ENCODE results near the gene SETD9. TPM values are rescaled to one million over a fixed set of nuclear protein-coding genes. Genes with fewer than 3 reads are reported as not detected.

Gene SETD9
- 10 to 100 TPM; 16.4 to 20.5 (median 18.0) TPM for polyA plus RNA-seq (ENCODE audit: insufficient read length in 3 of 3)
- long read RNA-seq, donor 1, partial matches to known transcripts: 0 of 6 reads
- long read RNA-seq, donor 1, other reads (novel, unspliced or antisense): 0 of 6 reads
- long read RNA-seq, donor 2, transcript SETD9-201 (6 exons, 1,619 nt): major isoform, 7 of 23 reads
- long read RNA-seq, donor 2, transcript SETD9-202 (5 exons, 1,009 nt): minor isoform, 5 of 23 reads
- long read RNA-seq, donor 2, partial matches to known transcripts: 11 of 23 reads
- long read RNA-seq, donor 2, other reads (novel, unspliced or antisense): 0 of 23 reads
- long read RNA-seq, donor 3, transcript SETD9-202 (5 exons, 1,009 nt): major isoform, 5 of 8 reads
- long read RNA-seq, donor 3, partial matches to known transcripts: 0 of 8 reads
- long read RNA-seq, donor 3, other reads (novel, unspliced or antisense): 0 of 8 reads
- long read RNA-seq, donor 4, transcript SETD9-202 (5 exons, 1,009 nt): major isoform, 5 of 8 reads
- long read RNA-seq, donor 4, partial matches to known transcripts: 0 of 8 reads
- long read RNA-seq, donor 4, other reads (novel, unspliced or antisense): 0 of 8 reads
- long read RNA-seq, donor 5, partial matches to known transcripts: 7 of 13 reads
- long read RNA-seq, donor 5, other reads (novel, unspliced or antisense): 0 of 13 reads
- long read RNA-seq, donor 6, partial matches to known transcripts: 14 of 21 reads
- long read RNA-seq, donor 6, other reads (novel, unspliced or antisense): 0 of 21 reads
- long read RNA-seq, donor 7, partial matches to known transcripts: 5 of 11 reads
- long read RNA-seq, donor 7, other reads (novel, unspliced or antisense): 0 of 11 reads
- long read RNA-seq, donor 8: 0 reads
- long read RNA-seq, donor 9, partial matches to known transcripts: 0 of 2 reads
- long read RNA-seq, donor 9, other reads (novel, unspliced or antisense): 0 of 2 reads
- long read RNA-seq, donor 10, partial matches to known transcripts: 0 of 6 reads
- long read RNA-seq, donor 10, other reads (novel, unspliced or antisense): 0 of 6 reads
- long read RNA-seq, donor 11, partial matches to known transcripts: 8 of 11 reads
- long read RNA-seq, donor 11, other reads (novel, unspliced or antisense): 0 of 11 reads
- long read RNA-seq, donor 12, partial matches to known transcripts: 0 of 4 reads
- long read RNA-seq, donor 12, other reads (novel, unspliced or antisense): 0 of 4 reads
- long read RNA-seq, donor 13, partial matches to known transcripts: 0 of 3 reads
- long read RNA-seq, donor 13, other reads (novel, unspliced or antisense): 0 of 3 reads
- long read RNA-seq, donor 14, transcript SETD9-202 (5 exons, 1,009 nt): major isoform, 5 of 12 reads
- long read RNA-seq, donor 14, partial matches to known transcripts: 5 of 12 reads
- long read RNA-seq, donor 14, other reads (novel, unspliced or antisense): 0 of 12 reads
- long read RNA-seq, donor 15, transcript SETD9-201 (6 exons, 1,619 nt): major isoform, 8 of 15 reads
- long read RNA-seq, donor 15, partial matches to known transcripts: 0 of 15 reads
- long read RNA-seq, donor 15, other reads (novel, unspliced or antisense): 0 of 15 reads
- long read RNA-seq, donor 16, transcript SETD9-202 (5 exons, 1,009 nt): major isoform, 7 of 16 reads
- long read RNA-seq, donor 16, partial matches to known transcripts: 5 of 16 reads
- long read RNA-seq, donor 16, other reads (novel, unspliced or antisense): 0 of 16 reads

GRCh38 chr5:56909294-56910209 is at the start of gene SETD9:
SETD9 (plus strand) TSS chr5:56909596; CDS start chr5:56909646, 50 bp downstream.
- DNase-seq: peak; percentile 98

- DNase-seq: no peak
Measured at GRCh38 chr5:56861893-56862485, 47.4 kb upstream of the SETD9 start.

GRCh38 chr5:56862909-56863308 is 46.5 kb upstream of the SETD9 start:
- no peak for DNase-seq

GRCh38 chr5:56871777-56872176 is 37.6 kb upstream of the SETD9 start:
- no peak for DNase-seq

GRCh38 chr5:56873056-56873455 is 36.3 kb upstream of the SETD9 start:
- no peak for DNase-seq

- no peak for DNase-seq
Measured at GRCh38 chr5:56876327-56876726, 33.1 kb upstream of the SETD9 start.

- DNase-seq: no peak
Measured at GRCh38 chr5:56881571-56881970, 27.8 kb upstream of the SETD9 start.

GRCh38 chr5:56893251-56893951 is 16.0 kb upstream of the SETD9 start:
- no peak for DNase-seq

GRCh38 chr5:56896763-56897162 is 12.6 kb upstream of the SETD9 start:
- no peak for DNase-seq

GRCh38 chr5:56898213-56898612 is 11.2 kb upstream of the SETD9 start:
- DNase-seq: no peak

GRCh38 chr5:56900395-56900794 is 9.0 kb upstream of the SETD9 start:
- DNase-seq: no peak

- peak; percentile 31 for DNase-seq
Measured at GRCh38 chr5:56900858-56901578, 8.4 kb upstream of the SETD9 start.

GRCh38 chr5:56908942-56909293 is 478 bp upstream of the SETD9 start:
- no peak for DNase-seq

GRCh38 chr5:56910210-56910965 is 992 bp downstream of the SETD9 start:
- no peak for DNase-seq

- no peak for DNase-seq
Measured at GRCh38 chr5:56913766-56914165, 4.4 kb downstream of the SETD9 start.

- DNase-seq: no peak
Measured at GRCh38 chr5:56914678-56915077, 5.3 kb downstream of the SETD9 start.

GRCh38 chr5:56917534-56917933 is 8.1 kb downstream of the SETD9 start:
- DNase-seq: no peak
